ENCODE data around the gene NUDT3. TPM values are rescaled to one million over a fixed set of nuclear protein-coding genes. Genes with fewer than 3 reads are reported as not detected.

Gene NUDT3
- total RNA-seq = 10 to 100 TPM; 40.0 to 71.9 (median 50.6) TPM

DNA sequence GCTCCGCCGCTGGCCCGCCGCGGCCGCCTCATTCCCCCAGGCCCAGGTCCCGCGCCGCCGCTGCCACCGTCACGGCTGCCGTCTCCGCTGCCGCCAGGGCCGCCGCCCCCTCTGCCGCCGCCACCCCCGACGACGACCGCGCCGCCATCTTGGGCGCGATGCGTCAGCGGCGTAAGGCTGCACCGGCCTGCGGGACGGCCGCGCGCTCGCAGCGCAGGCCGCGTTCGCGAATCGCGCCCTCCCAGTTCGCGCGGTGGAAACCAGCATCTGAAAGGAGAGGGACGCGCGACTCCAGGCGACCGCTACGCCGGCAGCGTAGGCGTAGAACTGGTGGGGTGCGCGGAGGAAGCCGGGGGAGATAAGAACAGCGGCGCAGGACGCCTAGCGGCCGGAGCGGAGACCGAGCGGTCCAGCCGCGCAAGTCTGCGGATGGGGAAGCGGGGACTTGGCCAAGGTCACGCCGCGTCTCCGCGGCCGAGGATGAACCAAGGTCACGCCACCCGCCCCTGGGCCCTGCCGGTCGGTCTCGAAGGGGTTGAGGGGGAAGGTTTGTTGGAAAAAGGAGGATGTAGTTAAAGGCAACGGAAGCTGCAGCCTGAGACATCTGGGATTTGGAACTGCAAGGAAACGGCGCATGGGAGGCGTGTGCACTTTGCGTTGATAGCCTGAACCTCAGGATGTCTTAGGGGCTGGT, at the start of gene NUDT3:
TSS of gene NUDT3 (minus strand) at position 173 of the 694 bp plus-strand sequence. CDS start 307 bp downstream, outside the sequence.
- peaks cover 41 to 48% of the 10 kb centered on the region in 2 donors for H3K4me1 ChIP-seq
- ATAC-seq (peak; percentile 73 to 75), DNase-seq (peak; percentile 91 to 94)
- in situ Hi-C loops (cut with MboI; ENCODE audit: low sequenced_read_pairs in 4 of 4) = no loop called here
- H3K36me3 ChIP-seq = no peaks in the 10 kb centered on the region
- H3K27me3 ChIP-seq = no peaks in the 10 kb centered on the region
- TF ChIP-seq POLR2A (IDR thresholded peaks at IDR 0.05) = peak; percentile 91 to 93
- TF ChIP-seq, protein P1, sequence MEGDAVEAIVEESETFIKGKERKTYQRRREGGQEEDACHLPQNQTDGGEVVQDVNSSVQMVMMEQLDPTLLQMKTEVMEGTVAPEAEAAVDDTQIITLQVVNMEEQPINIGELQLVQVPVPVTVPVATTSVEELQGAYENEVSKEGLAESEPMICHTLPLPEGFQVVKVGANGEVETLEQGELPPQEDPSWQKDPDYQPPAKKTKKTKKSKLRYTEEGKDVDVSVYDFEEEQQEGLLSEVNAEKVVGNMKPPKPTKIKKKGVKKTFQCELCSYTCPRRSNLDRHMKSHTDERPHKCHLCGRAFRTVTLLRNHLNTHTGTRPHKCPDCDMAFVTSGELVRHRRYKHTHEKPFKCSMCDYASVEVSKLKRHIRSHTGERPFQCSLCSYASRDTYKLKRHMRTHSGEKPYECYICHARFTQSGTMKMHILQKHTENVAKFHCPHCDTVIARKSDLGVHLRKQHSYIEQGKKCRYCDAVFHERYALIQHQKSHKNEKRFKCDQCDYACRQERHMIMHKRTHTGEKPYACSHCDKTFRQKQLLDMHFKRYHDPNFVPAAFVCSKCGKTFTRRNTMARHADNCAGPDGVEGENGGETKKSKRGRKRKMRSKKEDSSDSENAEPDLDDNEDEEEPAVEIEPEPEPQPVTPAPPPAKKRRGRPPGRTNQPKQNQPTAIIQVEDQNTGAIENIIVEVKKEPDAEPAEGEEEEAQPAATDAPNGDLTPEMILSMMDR (IDR thresholded peaks at IDR 0.05 in 4 of 5, conservative IDR thresholded peaks at IDR 0.05 in 1 of 5) = peak; percentile 87 to 94 (median 91)
- intact Hi-C loops (cut with DNase I; ENCODE audit: low total_unique reads) = loop anchor here (1.0 to 5.0 kb wide), 3 partner anchors 115 to 870 kb away; partner anchors contain the start of gene SMIM29
- H3K4me3 ChIP-seq = peak within 1 kb of the TSS; percentile 76 to 99 (median 87)
- H3K27ac ChIP-seq = peak within 1 kb of the TSS; percentile 98 to 100 (median 98)
- no peaks in the 10 kb centered on the region for H3K9me3 ChIP-seq

DNA sequence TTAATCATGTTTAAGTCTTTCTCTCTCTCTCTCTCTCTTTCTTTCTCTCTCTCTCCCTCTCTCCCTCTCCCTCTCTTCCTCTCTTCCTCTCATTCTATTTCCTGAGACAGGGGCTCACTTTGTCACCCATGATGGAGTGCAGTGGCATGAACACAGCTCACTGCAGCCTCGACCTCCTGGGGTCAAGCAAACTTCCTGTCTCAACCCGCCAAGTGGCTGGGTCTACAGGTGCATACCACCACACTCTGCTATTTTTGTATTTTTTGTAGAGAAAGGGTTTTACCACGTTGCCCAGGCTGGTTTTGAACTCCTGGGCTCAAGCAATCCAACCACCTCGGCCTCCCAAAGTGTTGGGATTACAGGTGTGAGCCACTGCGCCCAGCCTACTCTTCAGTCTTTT, 49.1 kb upstream of the NUDT3 start:
- Histone ChIP-seq H3K9me3 (no peaks in the 10 kb centered on the region), H3K36me3 (no peaks in the 10 kb centered on the region), H3K4me1 (no peaks in the 10 kb centered on the region), H3K27ac (no peak overlapping the region), H3K27me3 (no peaks in the 10 kb centered on the region), H3K4me3 (no peak overlapping the region)
- in situ Hi-C loops (cut with MboI; ENCODE audit: low sequenced_read_pairs in 4 of 4) = no loop called here
- intact Hi-C loops (cut with DNase I; ENCODE audit: low total_unique reads) = no loop called here
- TF ChIP-seq, protein P1 (IDR thresholded peaks at IDR 0.05 in 4 of 5, conservative IDR thresholded peaks at IDR 0.05 in 1 of 5) = no peak
- no peak for TF ChIP-seq POLR2A (IDR thresholded peaks at IDR 0.05)
- ATAC-seq = no peak
- no peak for DNase-seq

DNA sequence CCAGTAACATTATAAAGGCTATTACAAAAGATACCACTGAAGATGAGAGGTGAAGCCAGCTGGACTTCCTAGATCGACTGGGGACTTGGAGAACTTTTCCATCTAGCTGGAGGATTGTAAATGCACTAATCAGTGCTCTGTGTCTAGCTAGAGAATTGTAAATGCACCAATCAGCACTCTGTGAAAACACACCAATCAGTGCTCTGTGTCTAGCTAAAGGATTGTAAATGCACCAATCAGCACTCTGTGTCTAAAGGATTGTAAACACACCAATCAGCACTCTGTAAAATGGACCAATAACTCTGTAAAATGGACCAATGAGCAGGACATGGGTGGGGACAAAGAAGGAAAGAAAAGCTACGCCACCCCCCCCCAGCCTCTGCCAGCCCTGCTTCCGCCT, 47.0 kb upstream of the NUDT3 start:
- Histone ChIP-seq H3K27ac (no peak overlapping the region), H3K9me3 (no peaks in the 10 kb centered on the region), H3K4me1 (no peaks in the 10 kb centered on the region), H3K4me3 (no peak overlapping the region), H3K27me3 (no peaks in the 10 kb centered on the region), H3K36me3 (no peaks in the 10 kb centered on the region)
- no peak for TF ChIP-seq POLR2A (IDR thresholded peaks at IDR 0.05)
- TF ChIP-seq, protein P1 (IDR thresholded peaks at IDR 0.05 in 4 of 5, conservative IDR thresholded peaks at IDR 0.05 in 1 of 5) = no peak
- ATAC-seq (no peak), DNase-seq (no peak)
- in situ Hi-C loops (cut with MboI; ENCODE audit: low sequenced_read_pairs in 4 of 4) (no loop called here), intact Hi-C loops (cut with DNase I; ENCODE audit: low total_unique reads) (no loop called here)

DNA sequence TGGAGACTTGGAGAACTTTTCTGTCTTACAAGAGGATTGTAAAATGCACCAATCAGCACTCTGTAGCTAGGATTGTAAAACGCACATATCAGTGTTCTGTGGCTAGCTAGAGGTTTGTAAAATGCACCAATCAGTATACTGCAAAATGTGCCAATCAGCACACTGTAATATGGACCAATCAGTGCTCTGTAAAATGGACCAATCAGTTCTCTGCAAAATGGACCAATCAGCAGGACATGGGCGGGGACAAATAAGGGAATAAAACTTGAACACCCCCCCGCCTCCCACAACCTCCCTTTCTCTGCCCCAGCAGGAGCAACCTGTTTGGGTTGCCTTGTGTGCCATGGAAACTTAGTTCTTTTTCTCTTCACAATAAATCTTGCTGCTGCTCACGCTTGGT, 46.2 kb upstream of the NUDT3 start:
- Histone ChIP-seq H3K36me3 (no peaks in the 10 kb centered on the region), H3K4me3 (no peak overlapping the region), H3K27me3 (no peaks in the 10 kb centered on the region), H3K9me3 (no peaks in the 10 kb centered on the region), H3K27ac (no peak overlapping the region), H3K4me1 (no peaks in the 10 kb centered on the region)
- in situ Hi-C loops (cut with MboI; ENCODE audit: low sequenced_read_pairs in 4 of 4) (no loop called here), intact Hi-C loops (cut with DNase I; ENCODE audit: low total_unique reads) (no loop called here)
- DNase-seq = no peak
- no peak for ATAC-seq
- TF ChIP-seq, protein P1 (IDR thresholded peaks at IDR 0.05 in 4 of 5, conservative IDR thresholded peaks at IDR 0.05 in 1 of 5) = no peak
- no peak for TF ChIP-seq POLR2A (IDR thresholded peaks at IDR 0.05)

All from gastrocnemius medialis (tissue), 4 donors.